ENCODE results near the gene CCPG1. TPM values are rescaled to one million over a fixed set of nuclear protein-coding genes. Genes with fewer than 3 reads are reported as not detected.

The CCPG1 gene
- polyA plus RNA-seq, 4 donors = 4.7 to 42.0 (median 16.8) TPM

- no peak overlapping the region for H3K27ac ChIP-seq (ENCODE audit: low read depth in 1 of 3, low read length in 2 of 3)
These were observed 35.3 kb downstream of the CCPG1 start for GRCh38 chr15:55372701-55373440.

GRCh38 chr15:55366981-55367380 lies 41.2 kb downstream of the CCPG1 start:
- DNase-seq = no peak
- Histone ChIP-seq H3K4me1 (ENCODE audit: control insufficient read depth in 3 of 3, insufficient read depth in 2 of 3, low read depth in 1 of 3, low read length in 2 of 3) (no peaks in the 10 kb centered on the region), H3K36me3 (ENCODE audit: control insufficient read depth in 3 of 3, insufficient read depth in 2 of 3, low read depth in 1 of 3, low read length in 3 of 3) (peaks cover 1 to 5% (median 4%) of the 10 kb centered on the region in 3 donors), H3K27me3 (ENCODE audit: control insufficient read depth in 3 of 3, insufficient read depth in 3 of 3, low read length in 3 of 3) (no peaks in the 10 kb centered on the region), H3K4me3 (ENCODE audit: low read depth in 1 of 3, low read length in 3 of 3) (no peak overlapping the region), H3K27ac (ENCODE audit: low read depth in 1 of 3, low read length in 2 of 3) (no peak overlapping the region), H3K9me3 (ENCODE audit: control insufficient read depth in 2 of 2, insufficient read depth in 1 of 2, low read depth in 1 of 2, low read length in 1 of 2) (no peaks in the 10 kb centered on the region)
- FAIRE-seq = no peak
- WGBS, 3 donors = 71 to 94% (median 74%) methylated on average over 1 of the region's 1 CpG

More at GRCh38 chr15:55372701-55373440, 35.3 kb downstream of the CCPG1 start:
- FAIRE-seq (no peak), DNase-seq (peak; percentile 20 to 25)
- Histone ChIP-seq H3K4me3 (ENCODE audit: low read depth in 1 of 3, low read length in 3 of 3) (no peak overlapping the region), H3K27me3 (ENCODE audit: control insufficient read depth in 3 of 3, insufficient read depth in 3 of 3, low read length in 3 of 3) (no peaks in the 10 kb centered on the region), H3K9me3 (ENCODE audit: control insufficient read depth in 2 of 2, insufficient read depth in 1 of 2, low read depth in 1 of 2, low read length in 1 of 2) (no peaks in the 10 kb centered on the region), H3K4me1 (ENCODE audit: control insufficient read depth in 3 of 3, insufficient read depth in 2 of 3, low read depth in 1 of 3, low read length in 2 of 3) (no peaks in the 10 kb centered on the region), H3K36me3 (ENCODE audit: control insufficient read depth in 3 of 3, insufficient read depth in 2 of 3, low read depth in 1 of 3, low read length in 3 of 3) (peaks cover 2 to 11% (median 9%) of the 10 kb centered on the region in 3 donors)
- 21 to 30% (median 24%) methylated on average over 3 of the region's 3 CpGs for WGBS, 3 donors

GRCh38 chr15:55362641-55363040 lies 45.5 kb downstream of the CCPG1 start:
- H3K4me3 ChIP-seq (ENCODE audit: low read depth in 1 of 3, low read length in 3 of 3) = no peak overlapping the region
- no peak overlapping the region for H3K27ac ChIP-seq (ENCODE audit: low read depth in 1 of 3, low read length in 2 of 3)
- H3K9me3 ChIP-seq (ENCODE audit: control insufficient read depth in 2 of 2, insufficient read depth in 1 of 2, low read depth in 1 of 2, low read length in 1 of 2) = no peaks in the 10 kb centered on the region
- no peaks in the 10 kb centered on the region for H3K4me1 ChIP-seq (ENCODE audit: control insufficient read depth in 3 of 3, insufficient read depth in 2 of 3, low read depth in 1 of 3, low read length in 2 of 3)
- WGBS, 3 donors = 98 to 100% (median 98%) methylated on average over 2 of the region's 2 CpGs
- FAIRE-seq = no peak
- peaks cover 3 to 5% (median 4%) of the 10 kb centered on the region in 3 donors for H3K36me3 ChIP-seq (ENCODE audit: control insufficient read depth in 3 of 3, insufficient read depth in 2 of 3, low read depth in 1 of 3, low read length in 3 of 3)
- DNase-seq = no peak
- no peaks in the 10 kb centered on the region for H3K27me3 ChIP-seq (ENCODE audit: control insufficient read depth in 3 of 3, insufficient read depth in 3 of 3, low read length in 3 of 3)

GRCh38 chr15:55361048-55361447 lies 47.1 kb downstream of the CCPG1 start:
- Histone ChIP-seq H3K36me3 (ENCODE audit: control insufficient read depth in 3 of 3, insufficient read depth in 2 of 3, low read depth in 1 of 3, low read length in 3 of 3) (peaks cover 3 to 10% (median 4%) of the 10 kb centered on the region in 3 donors), H3K27ac (ENCODE audit: low read depth in 1 of 3, low read length in 2 of 3) (no peak overlapping the region), H3K4me3 (ENCODE audit: low read depth in 1 of 3, low read length in 3 of 3) (no peak overlapping the region), H3K9me3 (ENCODE audit: control insufficient read depth in 2 of 2, insufficient read depth in 1 of 2, low read depth in 1 of 2, low read length in 1 of 2) (no peaks in the 10 kb centered on the region), H3K4me1 (ENCODE audit: control insufficient read depth in 3 of 3, insufficient read depth in 2 of 3, low read depth in 1 of 3, low read length in 2 of 3) (no peaks in the 10 kb centered on the region), H3K27me3 (ENCODE audit: control insufficient read depth in 3 of 3, insufficient read depth in 3 of 3, low read length in 3 of 3) (no peaks in the 10 kb centered on the region)
- DNase-seq (no peak), FAIRE-seq (no peak)
- WGBS, 3 donors = 93 to 99% (median 96%) methylated on average over 10 of the region's 10 CpGs

- H3K36me3 ChIP-seq (ENCODE audit: control insufficient read depth in 3 of 3, insufficient read depth in 2 of 3, low read depth in 1 of 3, low read length in 3 of 3) = peaks cover 3 to 10% (median 4%) of the 10 kb centered on the region in 3 donors
- FAIRE-seq = no peak
These were observed 47.9 kb downstream of the CCPG1 start for GRCh38 chr15:55360256-55360655.

GRCh38 chr15:55358471-55358870 lies 49.7 kb downstream of the CCPG1 start:
- H3K27me3 ChIP-seq (ENCODE audit: control insufficient read depth in 3 of 3, insufficient read depth in 3 of 3, low read length in 3 of 3) = no peaks in the 10 kb centered on the region
- no peaks in the 10 kb centered on the region for H3K4me1 ChIP-seq (ENCODE audit: control insufficient read depth in 3 of 3, insufficient read depth in 2 of 3, low read depth in 1 of 3, low read length in 2 of 3)
- DNase-seq (no peak), FAIRE-seq (no peak)
- H3K9me3 ChIP-seq (ENCODE audit: control insufficient read depth in 2 of 2, insufficient read depth in 1 of 2, low read depth in 1 of 2, low read length in 1 of 2) = no peaks in the 10 kb centered on the region
- peaks cover 0 to 8% (median 4%) of the 10 kb centered on the region in 3 donors for H3K36me3 ChIP-seq (ENCODE audit: control insufficient read depth in 3 of 3, insufficient read depth in 2 of 3, low read depth in 1 of 3, low read length in 3 of 3)
- no peak overlapping the region for H3K4me3 ChIP-seq (ENCODE audit: low read depth in 1 of 3, low read length in 3 of 3)
- H3K27ac ChIP-seq (ENCODE audit: low read depth in 1 of 3, low read length in 2 of 3) = no peak overlapping the region

More at GRCh38 chr15:55360256-55360655, 47.9 kb downstream of the CCPG1 start:
- no peaks in the 10 kb centered on the region for H3K27me3 ChIP-seq (ENCODE audit: control insufficient read depth in 3 of 3, insufficient read depth in 3 of 3, low read length in 3 of 3)
- H3K27ac ChIP-seq (ENCODE audit: low read depth in 1 of 3, low read length in 2 of 3) = no peak overlapping the region
- no peak for DNase-seq
- 70 to 90% (median 80%) methylated on average over 6 of the region's 6 CpGs for WGBS, 3 donors
- no peaks in the 10 kb centered on the region for H3K9me3 ChIP-seq (ENCODE audit: control insufficient read depth in 2 of 2, insufficient read depth in 1 of 2, low read depth in 1 of 2, low read length in 1 of 2)
- H3K4me1 ChIP-seq (ENCODE audit: control insufficient read depth in 3 of 3, insufficient read depth in 2 of 3, low read depth in 1 of 3, low read length in 2 of 3) = no peaks in the 10 kb centered on the region
- H3K4me3 ChIP-seq (ENCODE audit: low read depth in 1 of 3, low read length in 3 of 3) = no peak overlapping the region

- H3K4me3 ChIP-seq (ENCODE audit: low read depth in 1 of 3, low read length in 3 of 3) = no peak overlapping the region
- no peaks in the 10 kb centered on the region for H3K9me3 ChIP-seq (ENCODE audit: control insufficient read depth in 2 of 2, insufficient read depth in 1 of 2, low read depth in 1 of 2, low read length in 1 of 2)
- H3K27ac ChIP-seq (ENCODE audit: low read depth in 1 of 3, low read length in 2 of 3) = no peak overlapping the region
- 97 to 100% (median 99%) methylated on average over 2 of the region's 2 CpGs for WGBS, 3 donors
- peaks cover 0 to 8% (median 4%) of the 10 kb centered on the region in 3 donors for H3K36me3 ChIP-seq (ENCODE audit: control insufficient read depth in 3 of 3, insufficient read depth in 2 of 3, low read depth in 1 of 3, low read length in 3 of 3)
- DNase-seq = no peak
- no peak for FAIRE-seq
- H3K4me1 ChIP-seq (ENCODE audit: control insufficient read depth in 3 of 3, insufficient read depth in 2 of 3, low read depth in 1 of 3, low read length in 2 of 3) = no peaks in the 10 kb centered on the region
- no peaks in the 10 kb centered on the region for H3K27me3 ChIP-seq (ENCODE audit: control insufficient read depth in 3 of 3, insufficient read depth in 3 of 3, low read length in 3 of 3)
These were observed 50.4 kb downstream of the CCPG1 start for GRCh38 chr15:55357774-55358173.

GRCh38 chr15:55356985-55357585 lies 51.1 kb downstream of the CCPG1 start:
- DNase-seq (no peak), FAIRE-seq (no peak)
- Histone ChIP-seq H3K27me3 (ENCODE audit: control insufficient read depth in 3 of 3, insufficient read depth in 3 of 3, low read length in 3 of 3) (no peaks in the 10 kb centered on the region), H3K9me3 (ENCODE audit: control insufficient read depth in 2 of 2, insufficient read depth in 1 of 2, low read depth in 1 of 2, low read length in 1 of 2) (no peaks in the 10 kb centered on the region), H3K4me3 (ENCODE audit: low read depth in 1 of 3, low read length in 3 of 3) (no peak overlapping the region), H3K4me1 (ENCODE audit: control insufficient read depth in 3 of 3, insufficient read depth in 2 of 3, low read depth in 1 of 3, low read length in 2 of 3) (no peaks in the 10 kb centered on the region), H3K27ac (ENCODE audit: low read depth in 1 of 3, low read length in 2 of 3) (no peak overlapping the region), H3K36me3 (ENCODE audit: control insufficient read depth in 3 of 3, insufficient read depth in 2 of 3, low read depth in 1 of 3, low read length in 3 of 3) (peaks cover 0 to 8% (median 7%) of the 10 kb centered on the region in 3 donors)
- 94 to 98% (median 97%) methylated on average over 5 of the region's 5 CpGs for WGBS, 3 donors

All from small intestine (tissue), 7 donors.